Endothelial cell of umbilical vein (primary cell): ENCODE data around the gene LCA5L. TPM values are rescaled to one million over a fixed set of nuclear protein-coding genes. Genes with fewer than 3 reads are reported as not detected.

ENCODE experiments used
- BruUV-seq: library from RNA; stranded (reverse); fragments of 400-500 nt; replicated peaks from 2 replicates; lab custom pipeline; 2021; lab: Mats Ljungman, UMichigan
- CTCF ChIA-PET: fragments of 300-600, 350-600 bp; sonication (Branson Sonifier 250); formaldehyde crosslinking; loops from one replicate; lab custom pipeline; 2021; ENCODE audit warnings: antibody characterized with exemption, inconsistent platforms; lab: Charles Lee
- POLR2A ChIA-PET: fragments of 300-600, 350-600 bp; sonication (Branson Sonifier 250); formaldehyde crosslinking; loops from one replicate; lab custom pipeline; 2021; ENCODE audit warnings: antibody characterized with exemption, inconsistent platforms; lab: Charles Lee
- DNase-seq: peaks from one replicate; pipeline ENCODE4 v3.0.0-alpha.2; 2011; ENCODE audit warnings: low read depth, low spot score
- FAIRE-seq: peaks from 2 replicates; lab custom pipeline; 2011; peaks lifted over from hg19 to GRCh38; lab: Jason Lieb, UNC
- H2AFZ ChIP-seq: 2 replicates; pipeline ENCODE4 v1.6.0; 2012; ENCODE audit warnings: low read depth, low read length, control low read depth, inconsistent platforms
- H3K27ac ChIP-seq: 2 replicates; pipeline ENCODE4 v1.5.1; 2011; ENCODE audit warnings: low read depth, mild to moderate bottlenecking, control low read depth, low read length, moderate library complexity; ENCODE audit not compliant: insufficient read depth
- H3K27me3 ChIP-seq, 2 experiments: 2 replicates each; pipeline versions ENCODE4 v1.6.0 to v1.6.1; 2011; ENCODE audit warnings: low read length in 2 of 2, mixed read lengths in 1 of 2; ENCODE audit not compliant: control insufficient read depth in 2 of 2, insufficient read depth in 2 of 2
- H3K36me3 ChIP-seq, 2 experiments: 2 replicates in 1 of 2; 3 replicates in 1 of 2; pipeline ENCODE4 v1.5.1; 2011; ENCODE audit warnings: low read length in 2 of 2, mild to moderate bottlenecking in 1 of 2, moderate library complexity in 1 of 2; ENCODE audit not compliant: control insufficient read depth in 2 of 2, insufficient read depth in 2 of 2; ENCODE audit errors: extremely low read depth in 1 of 2
- H3K4me1 ChIP-seq: 3 replicates; pipeline ENCODE4 v1.5.1; 2011; ENCODE audit warnings: mild to moderate bottlenecking, low read length; ENCODE audit not compliant: control insufficient read depth, insufficient read depth; ENCODE audit errors: extremely low read depth
- H3K4me2 ChIP-seq: 2 replicates; pipeline ENCODE4 v1.6.1; 2011; ENCODE audit warnings: low read length, control low read depth, mixed read lengths; ENCODE audit not compliant: insufficient read depth
- H3K4me3 ChIP-seq, 3 experiments: fragments of 200-600 bp in 1 of 3; sonication (generic), shearing (Covaris generic) in 1 of 3; replicated peaks in 1 of 3; 2 replicates each; pipeline ENCODE4 v1.5.1; 2011 to 2016; ENCODE audit warnings: control low read depth in 3 of 3, low read length in 3 of 3, mild to moderate bottlenecking in 2 of 3, inconsistent platforms in 1 of 3, low read depth in 1 of 3, moderate library complexity in 1 of 3; ENCODE audit not compliant: insufficient read depth in 1 of 3
- H3K79me2 ChIP-seq: 2 replicates; pipeline ENCODE4 v1.6.0; 2012; ENCODE audit warnings: low read length, inconsistent platforms; ENCODE audit not compliant: control insufficient read depth, insufficient read depth
- H3K9ac ChIP-seq: replicated peaks from 2 replicates; pipeline ENCODE3; 2011; ENCODE audit warnings: low read length, control low read depth; ENCODE audit not compliant: insufficient read depth; ENCODE audit errors: extremely low read depth
- H3K9me1 ChIP-seq: replicated peaks from 3 replicates; pipeline ENCODE4 v1.6.0; 2011; ENCODE audit warnings: mild to moderate bottlenecking, low read length; ENCODE audit not compliant: control insufficient read depth, insufficient read depth; ENCODE audit errors: extremely low read depth
- H3K9me3 ChIP-seq: replicated peaks from 2 replicates; pipeline ENCODE4 v1.5.1; 2012; ENCODE audit warnings: low read length, inconsistent platforms; ENCODE audit not compliant: control insufficient read depth, insufficient read depth
- H4K20me1 ChIP-seq: replicated peaks from 2 replicates; pipeline ENCODE3; 2011; ENCODE audit warnings: mild to moderate bottlenecking, low read length; ENCODE audit not compliant: control insufficient read depth, insufficient read depth; ENCODE audit errors: extremely low read depth
- EZH2 ChIP-seq: IDR thresholded peaks from 2 replicates; pipeline ENCODE4 v1.6.1; 2012; ENCODE audit warnings: borderline replicate concordance, low read depth, mild to moderate bottlenecking, moderate library complexity, low read length, inconsistent platforms; ENCODE audit not compliant: severe bottlenecking
- FOS ChIP-seq: IDR thresholded peaks from 2 replicates; pipeline ENCODE4 v1.6.1; 2011; ENCODE audit warnings: mild to moderate bottlenecking, low read length, moderate library complexity, borderline replicate concordance; ENCODE audit not compliant: insufficient read depth
- GATA2 ChIP-seq: IDR thresholded peaks from 2 replicates; pipeline ENCODE4 v1.7.0; 2011; ENCODE audit warnings: low read depth, mild to moderate bottlenecking, moderate library complexity, mixed read lengths, low read length; ENCODE audit not compliant: insufficient read length, insufficient read depth
- JUN ChIP-seq: IDR thresholded peaks from 2 replicates; pipeline ENCODE4 v1.6.1; 2011; ENCODE audit warnings: borderline replicate concordance, low read depth; ENCODE audit not compliant: insufficient read length, insufficient read depth
- MYC ChIP-seq: IDR thresholded peaks from one replicate; pipeline ENCODE4 v1.6.1; 2011; ENCODE audit warnings: mild to moderate bottlenecking, low read depth, low read length
- POLR2A ChIP-seq: IDR thresholded peaks from 2 replicates; pipeline ENCODE4 v1.6.1; 2012; ENCODE audit warnings: low read depth, mild to moderate bottlenecking, control low read depth, low read length
- POLR2AphosphoS5 ChIP-seq: IDR thresholded peaks from 2 replicates; pipeline ENCODE4 v1.6.1; 2012; ENCODE audit warnings: low read depth, mild to moderate bottlenecking, control low read depth, low read length, moderate library complexity; ENCODE audit not compliant: insufficient read depth
- dilution Hi-C: fragments of 300-500 bp; cut with MboI; formaldehyde crosslinking; loops from one replicate; pipeline ENCODE4 v1.15.0; 2019; ENCODE audit warnings: low sequenced_read_pairs; ENCODE audit not compliant: extremely low pct_ligation_motif_present
- intact Hi-C: fragments of 100-400 bp; cut with micrococcal nuclease; formaldehyde crosslinking; loops from one replicate; pipeline ENCODE4 v1.10.0; 2022
- polyA plus RNA-seq, 4 experiments: library from polyadenylated mRNA; depleted of rRNA in 3 of 4; stranded (reverse) in 3 of 4; unstranded in 1 of 4; fragments of >200 nt; gene quantifications; 2 replicates each; pipeline versions ENCODE4 v1.2.1 to v1.2.3, GENCODE V29; 2011 to 2012; ENCODE audit warnings: missing spikeins in 1 of 4
- total RNA-seq: library from RNA; stranded (reverse); gene quantifications from 2 replicates; pipeline ENCODE4 v1.2.3, GENCODE V29; 2021
- TF ChIP-seq, protein P1 (sequence below), 2 donors: IDR thresholded peaks; 1 replicate in 1 of 2; 2 replicates in 1 of 2; pipeline ENCODE4 v1.5.1; 2011; ENCODE audit warnings: low read length in 2 of 2, mild to moderate bottlenecking in 2 of 2, moderate library complexity in 2 of 2, control low read depth in 1 of 2, inconsistent platforms in 1 of 2, low read depth in 1 of 2; ENCODE audit not compliant: insufficient read depth in 1 of 2; ENCODE audit errors: extremely low read depth in 1 of 2
- TF ChIP-seq, protein P2 (sequence below): IDR thresholded peaks from 2 replicates; pipeline ENCODE4 v1.6.1; 2011; ENCODE audit not compliant: insufficient read depth, insufficient read length

The LCA5L gene
- total and polyA plus RNA-seq, 2 donors (not counting 3 experiments of a cell fraction or from before 2014, with no cell fraction given) = 0.26 to 1.0 TPM

DNA sequence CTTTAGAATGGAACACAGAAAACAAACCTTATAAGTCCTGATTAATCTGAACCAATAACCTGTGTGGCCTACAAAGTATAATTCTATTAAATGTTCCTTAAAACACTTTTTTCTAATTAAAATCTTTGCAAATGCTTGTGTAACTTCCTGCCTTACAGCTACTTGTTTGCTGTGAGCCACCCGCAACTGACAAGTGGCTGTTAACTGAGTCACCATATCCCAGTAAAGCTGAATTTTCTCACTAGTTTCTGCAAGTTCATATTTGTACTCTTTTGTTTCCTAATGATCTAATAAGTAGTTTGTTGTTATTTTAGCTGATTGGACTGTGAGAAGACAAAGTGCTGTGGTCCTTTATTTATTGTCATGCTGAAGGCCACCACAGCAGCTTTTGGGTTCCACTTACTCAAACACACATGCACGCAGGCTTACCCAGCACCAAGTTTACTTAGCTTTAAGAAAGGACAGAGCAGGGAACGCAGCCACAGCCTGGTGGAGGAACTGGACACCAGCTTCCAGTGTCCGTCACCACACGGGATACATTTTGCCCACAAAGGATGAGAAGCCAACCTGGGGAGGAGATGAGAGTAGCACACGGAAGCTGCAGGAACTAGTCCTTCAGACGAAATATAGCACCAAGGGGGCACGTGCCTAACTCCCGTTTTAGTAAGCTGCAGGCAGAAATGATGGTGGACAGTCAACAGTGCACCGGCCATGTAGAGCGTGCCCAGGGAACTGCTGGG, 47.8 kb downstream of the LCA5L start:
- no TSS peak for BruUV-seq
- H4K20me1 ChIP-seq = no peaks in the 10 kb centered on the region
- no peaks in the 10 kb centered on the region for H3K27me3 ChIP-seq
- no peaks in the 10 kb centered on the region for H3K9me3 ChIP-seq
- intact Hi-C loops (no loop called here), dilution Hi-C loops (no loop called here)
- H3K4me2 ChIP-seq = no peak overlapping the region
- no peak overlapping the region for H3K4me3 ChIP-seq
- POLR2A ChIA-PET = interaction anchor here (0.7 kb wide), 1 partner anchor 9 kb away, joined by 3 read pairs; no protein-coding TSS in a partner anchor
- peaks cover 5 to 14% of the 10 kb centered on the region in 2 experiments for H3K36me3 ChIP-seq
- H3K27ac ChIP-seq = no peak overlapping the region
- no peak overlapping the region for H2AFZ ChIP-seq
- H3K4me1 ChIP-seq = no peaks in the 10 kb centered on the region
- CTCF ChIA-PET = interaction anchor here (2.1 kb wide), 1 partner anchor 10 kb away, joined by 8 read pairs; no protein-coding TSS in a partner anchor
- H3K9ac ChIP-seq = no peak overlapping the region
- FAIRE-seq (no peak), DNase-seq (no peak)
- no peaks in the 10 kb centered on the region for H3K79me2 ChIP-seq
- TF ChIP-seq GATA2 (no peak), MYC (no peak), EZH2 (no peak), POLR2A (no peak), POLR2AphosphoS5 (no peak), JUN (no peak), FOS (no peak)
- TF ChIP-seq, protein P1, sequence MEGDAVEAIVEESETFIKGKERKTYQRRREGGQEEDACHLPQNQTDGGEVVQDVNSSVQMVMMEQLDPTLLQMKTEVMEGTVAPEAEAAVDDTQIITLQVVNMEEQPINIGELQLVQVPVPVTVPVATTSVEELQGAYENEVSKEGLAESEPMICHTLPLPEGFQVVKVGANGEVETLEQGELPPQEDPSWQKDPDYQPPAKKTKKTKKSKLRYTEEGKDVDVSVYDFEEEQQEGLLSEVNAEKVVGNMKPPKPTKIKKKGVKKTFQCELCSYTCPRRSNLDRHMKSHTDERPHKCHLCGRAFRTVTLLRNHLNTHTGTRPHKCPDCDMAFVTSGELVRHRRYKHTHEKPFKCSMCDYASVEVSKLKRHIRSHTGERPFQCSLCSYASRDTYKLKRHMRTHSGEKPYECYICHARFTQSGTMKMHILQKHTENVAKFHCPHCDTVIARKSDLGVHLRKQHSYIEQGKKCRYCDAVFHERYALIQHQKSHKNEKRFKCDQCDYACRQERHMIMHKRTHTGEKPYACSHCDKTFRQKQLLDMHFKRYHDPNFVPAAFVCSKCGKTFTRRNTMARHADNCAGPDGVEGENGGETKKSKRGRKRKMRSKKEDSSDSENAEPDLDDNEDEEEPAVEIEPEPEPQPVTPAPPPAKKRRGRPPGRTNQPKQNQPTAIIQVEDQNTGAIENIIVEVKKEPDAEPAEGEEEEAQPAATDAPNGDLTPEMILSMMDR (IDR thresholded peaks at IDR 0.05; ENCODE audit: extremely low read depth in 1 of 2, insufficient read depth in 1 of 2, low read depth in 1 of 2, low read length in 2 of 2) = no peak
- TF ChIP-seq, protein P2, sequence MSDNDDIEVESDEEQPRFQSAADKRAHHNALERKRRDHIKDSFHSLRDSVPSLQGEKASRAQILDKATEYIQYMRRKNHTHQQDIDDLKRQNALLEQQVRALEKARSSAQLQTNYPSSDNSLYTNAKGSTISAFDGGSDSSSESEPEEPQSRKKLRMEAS = no peak
- H3K9me1 ChIP-seq = no peaks in the 10 kb centered on the region
